Body of pancreas (tissue), 4 donors: ENCODE data around the gene BMP3.

Source experiments
- POLR2A ChIP-seq, 3 donors: fragments of 450-650 bp; IDR thresholded peaks; one replicate each; pipeline ENCODE4 v1.6.1; 2016; ENCODE audit warnings: antibody characterized with exemption in 3 of 3, mild to moderate bottlenecking in 2 of 3
- TF ChIP-seq, protein P1 (sequence below), 7 experiments: fragments of 450-650 bp in 4 of 7; fragments of 200-600 bp in 3 of 7; sonication (generic) in 3 of 7; IDR thresholded peaks; one replicate each; pipeline ENCODE4 v1.5.1; 2016 to 2019; ENCODE audit warnings: antibody characterized with exemption in 7 of 7

DNA sequence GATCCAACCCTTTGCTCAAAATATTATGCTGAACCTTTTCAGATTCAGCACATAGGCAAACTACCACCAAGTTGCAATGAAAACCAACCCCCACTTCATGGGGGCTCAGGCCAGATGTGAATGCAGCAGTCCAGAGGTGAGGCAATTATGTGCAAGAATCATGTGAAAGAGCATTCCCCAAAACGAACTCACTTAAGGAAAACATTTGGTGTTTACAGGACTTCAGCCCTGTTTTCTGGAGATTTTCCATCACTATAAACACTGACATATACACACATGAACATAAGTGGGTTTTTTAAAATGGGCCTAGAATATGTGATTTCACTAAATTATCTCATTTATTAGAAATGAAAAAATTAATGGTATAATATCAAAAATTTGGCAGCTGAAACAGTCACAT lies 31.5 kb downstream of the BMP3 start:
- no peak for TF ChIP-seq POLR2A (IDR thresholded peaks at IDR 0.05)
- TF ChIP-seq, protein P1, sequence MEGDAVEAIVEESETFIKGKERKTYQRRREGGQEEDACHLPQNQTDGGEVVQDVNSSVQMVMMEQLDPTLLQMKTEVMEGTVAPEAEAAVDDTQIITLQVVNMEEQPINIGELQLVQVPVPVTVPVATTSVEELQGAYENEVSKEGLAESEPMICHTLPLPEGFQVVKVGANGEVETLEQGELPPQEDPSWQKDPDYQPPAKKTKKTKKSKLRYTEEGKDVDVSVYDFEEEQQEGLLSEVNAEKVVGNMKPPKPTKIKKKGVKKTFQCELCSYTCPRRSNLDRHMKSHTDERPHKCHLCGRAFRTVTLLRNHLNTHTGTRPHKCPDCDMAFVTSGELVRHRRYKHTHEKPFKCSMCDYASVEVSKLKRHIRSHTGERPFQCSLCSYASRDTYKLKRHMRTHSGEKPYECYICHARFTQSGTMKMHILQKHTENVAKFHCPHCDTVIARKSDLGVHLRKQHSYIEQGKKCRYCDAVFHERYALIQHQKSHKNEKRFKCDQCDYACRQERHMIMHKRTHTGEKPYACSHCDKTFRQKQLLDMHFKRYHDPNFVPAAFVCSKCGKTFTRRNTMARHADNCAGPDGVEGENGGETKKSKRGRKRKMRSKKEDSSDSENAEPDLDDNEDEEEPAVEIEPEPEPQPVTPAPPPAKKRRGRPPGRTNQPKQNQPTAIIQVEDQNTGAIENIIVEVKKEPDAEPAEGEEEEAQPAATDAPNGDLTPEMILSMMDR (IDR thresholded peaks at IDR 0.05): no peak
